RCC 7860 (cell line): ENCODE measurements around the gene CFAP54.
A peak's percentile ranks its signal among the peaks of the same experiment; 100 is the strongest.

Source experiments
- DNase-seq: peaks from one replicate; pipeline ENCODE4 v3.0.0-alpha.2; 2015; ENCODE audit warnings: low spot score
- FAIRE-seq: peaks from 2 replicates; lab custom pipeline; 2012; peaks lifted over from hg19 to GRCh38; lab: Jason Lieb, UNC

Gene CFAP54

DNA sequence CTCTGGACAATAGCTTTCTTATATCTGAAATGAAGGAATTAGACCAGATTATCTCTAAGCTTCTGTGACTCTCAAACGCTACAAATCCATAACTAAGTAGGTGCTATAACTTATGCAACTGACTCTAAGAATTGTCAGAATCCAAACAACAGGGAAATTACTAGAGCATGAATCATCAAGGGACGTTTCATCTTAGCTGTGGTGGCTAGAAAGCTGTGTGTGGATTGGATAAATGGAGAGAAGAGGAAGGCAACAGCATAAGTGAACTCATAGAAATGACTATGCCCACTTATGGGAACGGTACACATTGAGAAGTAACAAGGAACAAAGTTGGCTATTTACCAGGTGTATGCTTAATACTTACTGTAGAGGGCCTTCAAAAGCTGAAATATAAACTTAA, 321.7 kb downstream of the CFAP54 start:
- peak; percentile 82 for DNase-seq
- FAIRE-seq, result peak; percentile 75

DNA sequence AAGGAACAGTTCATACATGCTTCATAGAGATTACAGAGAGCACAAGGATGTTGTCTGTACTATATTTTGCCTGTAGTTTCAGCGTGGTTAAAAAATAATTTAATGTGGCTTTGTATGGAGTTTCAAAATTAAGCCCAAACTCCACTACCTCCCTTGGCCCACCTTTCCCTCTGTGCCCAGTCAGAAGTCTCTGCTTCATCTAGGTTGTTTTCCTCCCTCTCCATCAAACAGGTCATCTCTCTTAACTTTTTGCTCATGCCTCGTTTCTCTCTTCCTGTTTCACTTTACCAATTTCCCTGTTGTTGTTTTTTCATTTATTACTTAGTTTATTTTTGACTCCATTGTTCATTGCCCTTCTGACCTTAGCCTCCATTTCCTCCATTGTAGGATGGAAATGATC, 322.8 kb downstream of the CFAP54 start:
- DNase-seq (no peak), FAIRE-seq (no peak)

DNA sequence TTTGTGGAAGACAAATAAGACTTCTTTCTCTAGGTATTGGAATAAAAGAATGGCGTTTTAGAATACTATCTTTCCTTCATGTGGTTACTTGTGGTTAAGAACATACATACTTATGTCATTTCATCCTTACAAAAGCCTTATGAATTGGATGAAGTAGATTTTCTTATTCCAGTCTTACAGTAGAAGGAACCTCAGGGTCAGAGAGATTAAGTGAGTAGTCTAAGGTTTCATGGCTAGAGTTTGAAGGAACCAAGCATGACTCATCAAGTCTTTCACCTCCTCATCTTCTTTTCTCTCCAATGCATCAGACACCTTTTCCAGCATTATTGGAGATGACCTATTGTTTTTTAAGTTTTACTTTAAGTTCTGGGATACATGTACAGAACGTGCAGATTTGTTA, 324.8 kb downstream of the CFAP54 start:
- FAIRE-seq (no peak), DNase-seq (no peak)

DNA sequence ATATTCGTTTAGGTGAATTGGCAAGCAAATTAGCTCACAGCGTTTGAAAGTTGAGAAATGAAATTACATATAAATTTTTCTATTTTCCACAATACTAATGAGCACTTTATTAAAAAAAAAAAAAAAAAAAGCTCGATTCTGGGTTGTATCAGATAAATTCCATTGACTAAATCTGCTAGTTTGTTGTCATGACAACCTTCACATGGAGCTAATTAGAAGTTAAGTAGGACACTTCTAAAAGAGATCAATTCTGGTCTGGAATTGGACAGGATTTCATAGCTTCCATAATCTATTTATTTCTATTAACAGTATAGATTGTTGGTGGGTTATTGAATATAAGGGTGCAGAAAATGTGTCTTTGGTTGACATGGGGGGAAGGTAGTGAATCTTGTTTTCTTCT, 332.2 kb downstream of the CFAP54 start:
- FAIRE-seq, result no peak
- DNase-seq, result no peak

DNA sequence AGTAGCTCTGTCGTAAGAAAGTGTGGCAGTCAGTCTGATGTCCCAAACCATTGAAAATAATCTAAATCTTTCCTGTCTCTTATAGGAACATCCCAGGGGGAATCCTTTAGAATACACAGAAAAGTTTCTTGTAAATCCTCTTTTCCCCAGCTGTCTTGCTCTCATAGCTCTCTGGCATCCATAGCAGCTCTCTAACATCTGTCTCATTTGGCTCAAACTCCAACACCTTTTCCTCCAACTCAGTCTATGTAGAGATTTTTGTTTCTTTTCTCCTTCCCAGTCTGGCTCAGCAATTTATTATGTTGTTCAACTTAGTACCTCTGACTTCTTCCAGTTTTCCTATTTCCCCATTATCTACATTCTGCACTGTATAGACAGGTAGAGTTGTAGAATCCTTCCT, 333.3 kb downstream of the CFAP54 start:
- FAIRE-seq, result no peak
- no peak for DNase-seq

DNA sequence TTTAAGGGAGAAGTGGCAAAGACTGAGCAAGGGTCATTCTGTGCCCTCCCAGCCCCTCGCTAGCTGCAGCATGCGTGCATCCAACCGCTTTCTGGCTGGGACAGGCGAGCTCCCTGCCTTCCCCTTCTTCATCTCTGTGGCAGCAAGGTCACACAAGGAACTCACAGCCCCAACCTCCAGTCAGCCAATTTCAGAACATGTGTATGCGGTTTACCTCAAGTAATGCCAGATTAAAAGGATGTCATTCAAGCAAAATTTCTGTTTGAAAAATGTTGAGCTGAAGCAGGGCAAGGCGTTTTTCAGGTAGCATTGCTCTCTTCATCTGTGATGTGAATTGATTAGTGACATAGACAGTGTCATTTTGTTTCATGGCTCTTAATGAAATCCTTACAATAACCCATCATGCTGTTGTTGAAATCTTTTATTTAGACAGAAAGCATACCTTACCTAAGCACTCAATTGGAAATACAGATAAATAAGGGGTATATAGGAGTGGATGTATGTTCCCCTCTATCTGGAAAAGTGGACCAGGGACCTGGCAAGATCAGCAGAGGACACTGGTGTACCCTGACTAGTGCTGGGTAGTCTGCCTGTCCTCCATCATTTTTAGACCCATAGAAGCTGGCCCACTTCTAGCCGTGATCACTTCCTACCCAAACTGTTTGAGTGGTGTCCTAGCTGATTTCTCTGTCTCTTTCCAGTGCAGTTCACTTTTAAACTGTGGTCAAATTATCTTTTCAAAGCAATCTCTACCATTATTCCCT, 334.9 kb downstream of the CFAP54 start:
- DNase-seq, result no peak
- no peak for FAIRE-seq

DNA sequence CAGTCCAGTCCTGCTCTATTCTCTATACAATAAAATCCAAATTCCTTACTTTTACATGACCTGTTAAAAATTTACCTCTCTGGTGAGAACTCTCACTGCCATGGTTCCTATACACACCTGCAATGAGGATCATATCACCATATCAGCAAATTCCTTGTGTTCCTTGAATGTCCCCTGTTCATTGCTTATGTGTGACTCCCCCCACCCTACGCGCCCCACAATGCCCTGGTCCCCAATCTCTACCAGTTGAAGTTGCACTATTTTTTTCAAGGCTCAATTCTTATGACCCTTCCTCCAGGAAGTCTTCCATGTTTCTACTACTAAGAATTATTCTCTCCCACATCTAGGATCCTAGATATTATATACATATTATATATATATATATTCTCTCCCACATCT, 335.5 kb downstream of the CFAP54 start:
- no peak for DNase-seq
- FAIRE-seq, result no peak

DNA sequence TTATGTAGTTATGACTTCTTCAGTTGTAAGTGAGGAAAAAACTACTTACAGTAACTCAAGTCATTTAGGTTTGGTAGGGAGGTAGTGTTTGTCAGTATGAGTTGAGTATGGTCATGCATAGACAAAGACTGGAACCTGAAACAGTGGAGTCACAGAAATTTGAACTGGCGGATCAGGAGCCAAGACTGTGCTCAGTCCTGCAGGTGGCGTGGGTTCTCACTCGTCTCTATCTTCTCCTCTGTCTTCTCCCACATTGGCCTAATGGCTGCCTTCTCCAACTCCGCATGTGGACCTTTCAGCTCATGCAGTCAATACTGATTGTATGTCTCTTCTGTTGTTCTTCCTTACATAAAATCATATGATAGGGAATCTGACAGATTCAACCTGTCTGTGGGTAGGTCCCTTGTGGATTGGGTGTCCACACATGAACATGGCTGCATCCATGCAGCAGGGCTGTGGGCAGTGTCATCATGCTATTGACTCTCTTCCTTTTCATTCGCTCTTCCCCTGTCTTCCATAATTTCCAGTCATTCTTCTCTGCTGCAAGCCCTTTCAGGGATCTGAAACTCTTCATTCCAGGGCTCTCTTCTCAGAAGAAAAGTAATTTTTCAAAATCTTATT, 338.9 kb downstream of the CFAP54 start:
- FAIRE-seq (no peak), DNase-seq (no peak)

DNA sequence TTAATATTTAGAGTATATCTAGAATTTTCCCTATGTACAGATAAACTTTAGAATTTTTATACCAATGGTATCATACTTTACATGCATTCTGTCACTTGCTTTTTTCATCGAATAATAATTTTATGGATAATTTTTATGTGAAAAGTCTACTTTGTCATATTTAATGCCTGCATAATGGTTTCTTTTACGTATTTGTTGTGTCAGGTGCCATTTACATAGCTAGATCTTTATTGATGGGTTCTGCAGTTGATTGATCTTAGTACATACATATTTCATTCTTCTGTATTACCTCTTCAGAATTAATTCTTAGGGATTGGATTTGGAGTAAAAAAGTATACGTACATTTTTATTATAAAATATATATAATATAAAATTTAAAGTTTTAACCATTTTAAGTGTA, 340.0 kb downstream of the CFAP54 start:
- FAIRE-seq (no peak), DNase-seq (no peak)

DNA sequence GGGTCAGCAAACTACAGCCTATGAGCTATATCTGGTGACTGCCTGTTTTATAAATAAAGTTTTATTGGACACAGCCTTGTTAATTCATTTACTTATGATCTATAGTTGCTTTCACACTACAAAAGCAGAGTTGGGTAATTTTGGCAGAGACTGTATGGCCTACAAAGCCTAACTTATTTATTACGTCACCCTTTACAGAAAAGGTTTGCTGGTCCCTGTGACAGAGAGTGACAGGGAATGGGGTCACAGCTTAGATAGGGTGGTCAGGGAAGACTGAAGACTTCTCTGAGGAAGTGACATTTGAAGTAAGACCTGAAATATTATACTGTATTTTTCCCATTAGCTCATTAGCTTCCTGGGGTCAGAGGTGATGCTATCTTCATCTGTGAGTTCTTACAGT, 342.0 kb downstream of the CFAP54 start:
- no peak for FAIRE-seq

DNA sequence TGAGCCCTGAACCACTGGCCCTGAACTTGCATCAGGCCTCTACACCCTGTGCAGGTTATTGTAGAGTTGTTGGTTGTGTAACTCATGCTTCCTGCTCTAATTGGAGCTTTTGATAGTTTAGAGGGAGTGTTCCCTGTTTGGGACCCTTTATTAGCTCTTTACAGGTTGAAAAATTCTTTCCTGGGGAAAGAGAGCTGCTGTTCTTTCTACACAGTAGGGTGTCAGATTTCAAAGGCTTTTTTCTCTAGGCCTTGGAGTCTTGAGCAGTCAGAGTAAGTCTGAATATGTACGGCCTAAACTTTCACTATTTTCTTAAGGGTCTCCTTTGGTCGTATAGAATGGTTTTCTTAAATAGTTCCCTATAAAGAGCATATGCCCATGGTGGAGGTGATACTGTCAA, 356.9 kb downstream of the CFAP54 start:
- no peak for DNase-seq
- no peak for FAIRE-seq

More for the DNA sequence above, 342.0 kb downstream of the CFAP54 start:
- DNase-seq, result no peak

DNA sequence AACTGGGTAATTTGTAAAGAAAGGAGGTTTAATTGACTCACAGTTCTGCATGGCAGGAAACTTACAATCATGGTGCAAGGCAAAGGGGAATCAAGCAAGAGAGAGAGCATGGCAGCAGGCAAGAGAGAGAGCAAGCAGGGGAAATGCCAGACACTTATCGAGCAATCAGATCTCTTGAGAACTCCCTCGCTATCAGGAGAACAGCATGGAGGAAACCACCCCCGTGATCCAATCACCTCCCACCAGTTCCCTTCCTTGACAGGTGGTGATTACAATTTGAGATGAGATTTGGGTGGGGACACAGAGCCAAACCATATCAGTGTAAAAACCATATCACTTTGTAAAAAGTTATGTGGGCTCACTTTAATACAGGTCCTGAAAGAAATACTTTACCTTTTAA, 361.3 kb downstream of the CFAP54 start:
- FAIRE-seq (no peak), DNase-seq (no peak)

DNA sequence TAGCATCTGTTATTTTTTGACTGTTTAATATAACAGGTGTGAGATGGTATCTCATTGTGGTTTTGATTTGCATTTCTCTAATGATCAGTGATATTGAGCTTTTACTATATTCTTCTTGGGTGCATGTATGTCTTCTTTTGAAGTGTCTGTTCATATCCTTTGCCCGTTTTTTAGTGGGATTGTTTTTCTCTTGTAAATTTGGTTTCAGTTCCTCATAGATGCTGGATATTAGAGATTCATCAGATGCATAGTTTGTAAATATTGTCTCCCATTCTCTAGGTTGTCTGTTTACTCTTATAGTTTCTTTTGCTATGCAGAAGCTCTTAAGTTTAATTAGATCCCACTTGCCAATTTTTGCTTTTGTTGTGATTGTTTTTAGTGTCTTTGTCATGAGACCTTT, 368.8 kb downstream of the CFAP54 start:
- FAIRE-seq (no peak), DNase-seq (no peak)

DNA sequence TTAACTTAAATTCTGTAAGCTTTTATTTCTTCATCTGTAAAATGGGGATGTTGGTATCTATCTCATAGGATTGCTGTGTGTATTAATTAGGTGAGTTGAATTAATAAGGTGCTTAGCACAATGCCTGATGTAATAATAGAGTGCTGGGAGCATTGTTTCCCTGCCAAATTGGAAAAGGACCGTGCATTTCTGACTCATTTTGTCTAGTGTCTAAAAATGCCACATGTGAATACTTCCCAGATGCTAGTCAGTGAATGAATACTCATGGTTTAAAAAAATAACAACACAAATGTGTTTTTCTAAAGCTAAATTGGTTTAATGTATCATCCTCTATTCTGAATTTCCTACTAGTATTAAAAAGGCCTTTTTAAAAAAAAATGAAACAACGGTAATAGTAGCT, 372.3 kb downstream of the CFAP54 start:
- no peak for DNase-seq
- FAIRE-seq, result no peak

DNA sequence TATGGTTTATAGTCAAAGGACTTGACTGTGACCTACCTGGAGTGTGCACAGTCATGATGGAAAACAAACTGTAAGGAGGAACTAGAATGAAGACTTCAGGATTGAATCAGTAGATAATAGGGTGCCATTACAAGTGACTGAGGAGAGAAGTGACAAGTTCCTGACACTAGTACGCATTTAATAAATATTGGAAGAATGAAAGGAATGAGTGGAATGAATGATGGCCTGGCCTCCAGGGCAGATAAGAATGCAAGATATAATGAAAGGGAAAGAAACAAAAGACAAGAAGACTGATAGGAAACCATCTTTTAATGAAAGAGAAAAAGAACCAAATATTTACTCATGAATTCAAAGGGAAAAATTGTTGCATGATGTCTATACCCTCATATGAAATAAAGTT, 372.9 kb downstream of the CFAP54 start:
- no peak for FAIRE-seq
- DNase-seq, result no peak

DNA sequence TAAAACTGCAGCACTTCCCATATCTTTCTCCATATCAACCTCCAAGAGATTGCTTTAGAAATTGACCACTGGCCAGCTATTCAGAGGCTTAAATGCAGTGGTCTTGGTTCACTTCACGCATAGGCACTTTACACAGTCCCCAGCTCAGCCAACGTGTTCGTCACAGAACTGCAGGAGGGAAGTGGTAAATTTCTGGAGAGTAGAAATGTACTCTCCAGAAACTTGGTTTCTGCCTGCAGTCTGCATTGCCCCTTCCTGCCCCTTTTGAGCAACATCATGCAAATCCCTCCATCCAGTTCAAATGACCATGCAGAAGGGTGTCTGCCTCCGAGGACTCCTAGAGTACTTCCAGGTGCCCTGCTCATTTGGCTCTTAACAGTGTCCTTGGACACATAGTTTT, 375.0 kb downstream of the CFAP54 start:
- FAIRE-seq, result no peak
- no peak for DNase-seq

DNA sequence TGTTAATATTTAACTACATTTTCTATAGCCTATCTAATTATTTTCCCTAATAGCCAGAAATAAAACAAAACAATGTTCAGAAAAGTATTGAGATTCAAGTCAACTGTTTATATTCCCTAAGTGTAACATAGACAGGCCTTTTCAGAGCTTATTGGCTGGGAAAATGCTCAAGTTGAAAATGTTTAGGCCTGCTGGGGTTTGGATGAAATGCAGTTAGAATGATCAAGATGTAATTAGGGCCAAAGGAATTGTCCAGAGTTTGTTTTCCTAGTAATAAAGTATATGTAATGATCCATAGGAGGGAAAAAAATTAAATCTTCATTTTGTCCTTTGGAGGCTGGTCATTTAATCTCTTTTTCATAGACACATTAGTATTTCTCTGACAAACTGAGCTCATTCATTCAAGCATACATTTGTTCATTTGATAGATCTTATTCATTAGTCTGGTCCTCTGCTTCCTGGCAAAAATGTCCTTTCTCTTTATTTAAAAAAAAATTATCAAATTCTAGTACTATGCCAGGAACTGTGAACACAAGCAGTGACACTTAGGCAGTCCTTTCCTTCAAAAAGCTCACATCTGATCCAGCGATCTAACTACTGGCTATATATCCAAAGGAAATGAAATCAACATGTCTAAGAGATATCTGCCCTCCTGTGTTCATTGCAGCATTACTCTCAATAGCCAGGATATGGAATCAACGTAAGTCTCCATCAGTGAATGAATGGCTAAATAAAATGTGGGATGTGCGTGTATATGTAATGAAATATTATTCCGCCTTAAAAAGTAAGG, 377.6 kb downstream of the CFAP54 start:
- FAIRE-seq (no peak), DNase-seq (no peak)

DNA sequence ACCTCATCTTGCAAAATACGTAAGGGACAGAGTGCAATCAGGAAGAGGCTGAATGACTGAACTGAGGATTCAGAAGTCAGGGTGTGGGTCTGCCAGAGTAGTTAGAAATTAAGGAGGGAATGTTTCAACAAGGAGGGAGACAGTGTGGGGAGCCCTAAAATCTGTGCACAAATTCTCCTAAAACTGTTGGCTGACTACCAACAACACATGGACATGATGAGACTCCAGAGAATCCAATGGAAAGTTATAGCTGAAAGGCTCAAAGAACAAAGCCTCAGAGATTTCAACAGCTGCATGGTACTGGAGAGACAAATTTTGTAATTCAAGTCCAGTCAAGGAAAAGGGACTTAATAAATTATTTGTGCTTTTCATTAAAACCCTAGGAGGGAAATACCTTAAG, 381.6 kb downstream of the CFAP54 start:
- no peak for DNase-seq
- FAIRE-seq, result no peak

DNA sequence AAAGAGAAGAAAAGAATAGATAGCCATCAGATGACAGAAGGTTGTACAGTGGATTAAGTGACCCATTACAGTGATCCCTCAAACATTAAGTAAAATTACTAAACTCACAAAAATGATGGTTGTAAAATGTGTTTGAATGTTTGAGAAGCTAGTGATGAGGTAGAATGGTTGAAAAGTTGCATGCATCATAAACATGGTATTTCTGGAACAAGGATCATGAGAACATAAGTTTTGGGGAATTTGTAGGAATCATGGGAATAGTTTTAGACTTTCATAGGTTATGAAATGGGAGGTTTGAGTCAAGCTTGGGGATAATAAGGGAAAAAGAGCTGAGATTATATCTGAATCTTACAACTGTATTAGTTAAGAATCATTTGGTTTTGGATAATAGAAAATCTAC, 383.6 kb downstream of the CFAP54 start:
- no peak for FAIRE-seq
- DNase-seq, result no peak

DNA sequence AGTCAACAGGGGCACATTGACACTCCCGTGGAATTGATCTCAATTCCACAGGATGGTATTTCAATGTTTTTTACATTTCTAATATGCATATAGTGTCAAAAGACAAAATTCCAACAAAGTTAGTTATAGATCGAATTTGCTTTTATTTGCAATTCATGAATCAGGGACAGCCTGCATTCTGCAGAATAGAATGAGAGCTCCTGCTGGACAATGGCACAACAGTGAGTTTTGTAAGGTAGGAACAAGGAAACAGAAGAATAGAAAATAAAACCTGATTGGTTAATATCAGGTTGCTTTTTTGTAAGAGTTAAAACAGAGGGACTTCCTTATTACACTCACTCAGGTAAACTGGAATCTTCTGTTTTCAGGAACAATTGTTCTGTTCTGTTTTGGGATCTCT, 384.8 kb downstream of the CFAP54 start:
- DNase-seq (no peak), FAIRE-seq (no peak)

DNA sequence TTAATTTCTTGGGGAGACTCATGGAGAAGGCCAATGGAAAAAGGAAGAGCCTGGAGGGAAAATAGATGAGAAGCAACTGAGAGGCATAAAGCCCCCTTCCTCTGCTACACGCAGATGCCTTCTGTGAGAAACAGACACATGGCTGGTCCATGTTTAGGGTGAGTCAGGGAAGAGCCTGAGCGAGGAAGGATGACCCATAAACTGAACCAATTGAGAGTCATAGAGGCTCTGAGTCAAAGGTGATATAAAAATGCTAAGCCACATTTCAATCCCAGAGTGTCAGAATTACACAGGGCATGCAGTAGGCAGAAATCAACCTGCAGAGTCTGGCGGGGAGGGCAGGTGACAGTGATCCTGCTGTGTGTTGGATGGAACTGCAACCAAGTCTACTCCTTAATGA, 387.6 kb downstream of the CFAP54 start:
- DNase-seq (no peak), FAIRE-seq (no peak)

DNA sequence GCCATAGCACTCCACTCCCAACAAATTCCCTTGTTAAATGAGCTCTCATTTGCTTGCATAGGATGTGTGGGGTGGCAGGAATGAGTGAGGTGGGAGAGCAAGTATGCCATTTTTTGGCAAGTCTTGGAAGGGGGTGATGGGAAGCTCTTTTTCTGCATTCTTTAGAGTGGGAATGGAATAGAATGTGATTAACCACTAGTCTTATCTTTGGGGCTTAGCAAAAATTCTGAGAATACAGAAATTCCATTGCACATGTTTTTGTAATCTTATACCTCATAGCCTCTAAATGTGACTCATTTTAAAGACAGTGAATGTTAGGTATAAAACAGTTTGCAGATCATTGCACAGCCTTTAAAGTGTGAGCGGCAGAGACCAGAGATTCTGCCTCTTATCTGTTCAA, 389.3 kb downstream of the CFAP54 start:
- FAIRE-seq, result no peak
- no peak for DNase-seq
